Natural killer cell (primary cell): ENCODE data around the gene MT4. TPM values are rescaled to one million over a fixed set of nuclear protein-coding genes. Genes with fewer than 3 reads are reported as not detected.

Source experiments
- ATAC-seq, 3 donors: fragments of 150-1000 bp in 2 of 3; fragments of 200-7000 bp in 1 of 3; cut with Tn5 transposase; 1 replicate in 1 of 3; 2 replicates in 2 of 3; pipeline ENCODE4 v1.10.0; 2021; ENCODE audit warnings: mild to moderate bottlenecking in 2 of 3, moderate library complexity in 2 of 3
- DNase-seq, 2 donors: peaks; one replicate each; pipeline versions ENCODE4 v3.0.0 to v3.0.0-alpha.2; 2013 to 2021; ENCODE audit warnings: mixed read lengths in 1 of 2
- H3K27ac ChIP-seq: one replicate; pipeline ENCODE4 v1.5.1; 2013; ENCODE audit warnings: mild to moderate bottlenecking, low read length
- H3K27me3 ChIP-seq: one replicate; pipeline ENCODE4 v1.6.1; 2013; ENCODE audit warnings: low read length; ENCODE audit not compliant: control insufficient read depth, insufficient read depth
- H3K36me3 ChIP-seq: one replicate; pipeline ENCODE4 v1.6.1; 2013; ENCODE audit warnings: low read length; ENCODE audit not compliant: control insufficient read depth, insufficient read depth
- H3K4me1 ChIP-seq: one replicate; pipeline ENCODE4 v1.6.1; 2013; ENCODE audit warnings: low read length; ENCODE audit not compliant: control insufficient read depth, insufficient read depth
- H3K4me3 ChIP-seq: one replicate; pipeline ENCODE4 v1.5.1; 2013; ENCODE audit warnings: low read length
- H3K9me3 ChIP-seq: one replicate; pipeline ENCODE4 v1.6.1; 2013; ENCODE audit warnings: low read length; ENCODE audit not compliant: control insufficient read depth, insufficient read depth
- H3K27ac Mint-ChIP-seq, 2 donors: one replicate each; pipeline ENCODE4 v1.8.0; 2022; ENCODE audit warnings: mild to moderate bottlenecking in 2 of 2, mixed read lengths in 2 of 2, moderate library complexity in 1 of 2
- H3K27me3 Mint-ChIP-seq, 2 donors: one replicate each; pipeline ENCODE4 v1.8.0; 2022; ENCODE audit warnings: low read depth in 2 of 2, mixed read lengths in 2 of 2
- H3K36me3 Mint-ChIP-seq: one replicate; pipeline ENCODE4 v1.8.0; 2022; ENCODE audit warnings: mixed read lengths
- H3K4me1 Mint-ChIP-seq, 2 donors: one replicate each; pipeline ENCODE4 v1.8.0; 2022; ENCODE audit warnings: mixed read lengths in 2 of 2
- H3K4me3 Mint-ChIP-seq: one replicate; pipeline ENCODE4 v1.8.0; 2022; ENCODE audit warnings: mild to moderate bottlenecking, moderate library complexity, mixed read lengths
- H3K9me3 Mint-ChIP-seq, 2 donors: one replicate each; pipeline ENCODE4 v1.8.0; 2022; ENCODE audit warnings: mixed read lengths in 2 of 2
- WGBS: methylation state at CpG from one replicate; pipeline ENCODE4 v1.1.7; 2013; ENCODE audit warnings: missing lambda C conversion rate; ENCODE audit not compliant: insufficient coverage; 5-methylcytosine and 5-hydroxymethylcytosine counted together
- intact Hi-C: fragments of 100-400 bp; cut with micrococcal nuclease; formaldehyde crosslinking; loops from one replicate; pipeline ENCODE4 v1.14.2; 2022
- total RNA-seq, 4 donors: library from RNA; stranded (reverse); fragments of 120-200 nt in 1 of 4; gene quantifications; one replicate each; pipeline versions ENCODE4 v1.2.3 to v1.2.4, GENCODE V29; 2013 to 2022
- TF ChIP-seq, protein P1 (sequence below): fragments of 200-600 bp; IDR thresholded peaks from one replicate; pipeline ENCODE4 v1.8.0; 2022; ENCODE audit warnings: antibody characterized with exemption

Gene MT4
- total RNA-seq, 3 donors from 2014 or later (not counting 1 experiment from before 2014, with no cell fraction given) = not detected

DNA sequence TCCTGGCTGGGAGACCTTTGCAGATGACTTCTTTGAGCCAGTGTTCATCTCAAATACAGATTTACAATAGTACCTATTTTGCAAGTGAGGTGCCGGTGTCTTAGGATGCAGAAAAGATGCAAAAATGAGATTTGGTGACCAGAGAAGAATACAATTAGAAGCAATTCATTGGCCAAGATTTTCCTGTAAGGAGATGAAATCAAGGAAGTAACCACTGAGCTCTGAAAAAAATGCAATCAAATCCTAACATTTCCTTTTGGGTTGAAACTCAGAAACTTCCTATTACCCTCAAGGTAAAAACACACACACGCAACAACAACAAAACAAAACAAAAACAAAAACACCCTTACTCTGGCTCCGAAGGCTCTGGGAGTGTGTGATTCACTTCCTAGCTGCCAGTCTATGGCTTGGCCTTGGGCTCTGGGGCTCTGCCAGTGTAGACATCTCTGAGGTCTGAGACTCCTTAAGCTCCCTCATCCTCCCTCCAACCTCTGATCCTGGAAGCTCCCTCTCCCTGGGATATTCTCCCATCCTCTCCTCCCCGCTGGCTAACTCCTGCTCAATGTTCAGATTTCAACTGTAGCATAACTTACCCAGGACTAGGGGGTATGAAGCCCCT, 16.8 kb upstream of the MT4 start:
- Histone ChIP-seq H3K9me3 (no peaks in the 10 kb centered on the region), H3K36me3 (no peaks in the 10 kb centered on the region), H3K27ac (no peak overlapping the region), H3K4me1 (peaks cover 8% of the 10 kb centered on the region), H3K4me3 (no peak overlapping the region), H3K27me3 (no peaks in the 10 kb centered on the region)
- Mint-ChIP-seq H3K9me3 (no peaks in the 10 kb centered on the region), H3K27me3 (peaks cover 9% of the 10 kb centered on the region in 2 donors), H3K4me3 (no peak overlapping the region), H3K27ac (no peak overlapping the region), H3K4me1 (peaks cover 6 to 10% of the 10 kb centered on the region in 2 donors), H3K36me3 (no peaks in the 10 kb centered on the region)
- TF ChIP-seq, protein P1, sequence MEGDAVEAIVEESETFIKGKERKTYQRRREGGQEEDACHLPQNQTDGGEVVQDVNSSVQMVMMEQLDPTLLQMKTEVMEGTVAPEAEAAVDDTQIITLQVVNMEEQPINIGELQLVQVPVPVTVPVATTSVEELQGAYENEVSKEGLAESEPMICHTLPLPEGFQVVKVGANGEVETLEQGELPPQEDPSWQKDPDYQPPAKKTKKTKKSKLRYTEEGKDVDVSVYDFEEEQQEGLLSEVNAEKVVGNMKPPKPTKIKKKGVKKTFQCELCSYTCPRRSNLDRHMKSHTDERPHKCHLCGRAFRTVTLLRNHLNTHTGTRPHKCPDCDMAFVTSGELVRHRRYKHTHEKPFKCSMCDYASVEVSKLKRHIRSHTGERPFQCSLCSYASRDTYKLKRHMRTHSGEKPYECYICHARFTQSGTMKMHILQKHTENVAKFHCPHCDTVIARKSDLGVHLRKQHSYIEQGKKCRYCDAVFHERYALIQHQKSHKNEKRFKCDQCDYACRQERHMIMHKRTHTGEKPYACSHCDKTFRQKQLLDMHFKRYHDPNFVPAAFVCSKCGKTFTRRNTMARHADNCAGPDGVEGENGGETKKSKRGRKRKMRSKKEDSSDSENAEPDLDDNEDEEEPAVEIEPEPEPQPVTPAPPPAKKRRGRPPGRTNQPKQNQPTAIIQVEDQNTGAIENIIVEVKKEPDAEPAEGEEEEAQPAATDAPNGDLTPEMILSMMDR = no peak
- ATAC-seq (no peak), DNase-seq (no peak)
- WGBS = 74% methylated on average over 4 of the region's 4 CpGs
- intact Hi-C loops = no loop called here

DNA sequence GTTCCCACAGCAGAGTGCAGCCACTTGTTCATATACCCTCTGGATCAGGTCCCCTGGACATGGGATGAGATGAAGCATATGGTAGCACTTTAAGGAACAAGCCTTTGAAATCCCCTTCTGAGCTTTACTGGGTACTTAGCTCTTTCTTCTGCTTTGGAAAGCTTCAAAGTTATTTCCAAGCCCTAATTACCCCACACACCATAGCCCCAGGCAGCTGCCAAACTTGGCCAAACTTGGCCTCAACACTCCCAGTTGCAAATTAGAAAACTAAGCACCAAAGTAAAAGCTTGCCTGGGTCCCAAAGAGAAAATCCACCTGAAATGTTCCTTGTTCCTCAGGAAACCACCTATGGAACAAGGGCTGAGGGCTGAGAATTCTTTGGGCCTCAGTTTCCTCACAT, 15.7 kb upstream of the MT4 start:
- H3K9me3 Mint-ChIP-seq = no peaks in the 10 kb centered on the region
- no peaks in the 10 kb centered on the region for H3K36me3 ChIP-seq
- no peak overlapping the region for H3K27ac ChIP-seq
- intact Hi-C loops = no loop called here
- peaks cover 6 to 10% of the 10 kb centered on the region in 2 donors for H3K4me1 Mint-ChIP-seq
- TF ChIP-seq, protein P1 = no peak
- ATAC-seq (no peak), DNase-seq (no peak)
- no peaks in the 10 kb centered on the region for H3K27me3 ChIP-seq
- H3K4me3 Mint-ChIP-seq = no peak overlapping the region
- H3K27me3 Mint-ChIP-seq = peaks cover 9 to 13% of the 10 kb centered on the region in 2 donors
- peaks cover 8% of the 10 kb centered on the region for H3K4me1 ChIP-seq
- H3K4me3 ChIP-seq = no peak overlapping the region
- no peaks in the 10 kb centered on the region for H3K9me3 ChIP-seq
- no peaks in the 10 kb centered on the region for H3K36me3 Mint-ChIP-seq
- H3K27ac Mint-ChIP-seq = no peak overlapping the region

GRCh38 chr16:56549744-56550385, 15.0 kb upstream of the MT4 start:
- no peaks in the 10 kb centered on the region for H3K9me3 Mint-ChIP-seq
- H3K4me1 ChIP-seq = peaks cover 8% of the 10 kb centered on the region
- intact Hi-C loops = no loop called here
- H3K4me3 ChIP-seq = no peak overlapping the region
- peaks cover 13 to 15% of the 10 kb centered on the region in 2 donors for H3K27me3 Mint-ChIP-seq
- H3K27ac ChIP-seq = no peak overlapping the region
- H3K4me1 Mint-ChIP-seq = peaks cover 6 to 10% of the 10 kb centered on the region in 2 donors
- no peak overlapping the region for H3K27ac Mint-ChIP-seq
- DNase-seq (no peak), ATAC-seq (no peak)
- TF ChIP-seq, protein P1 = no peak
- no peak overlapping the region for H3K4me3 Mint-ChIP-seq
- no peaks in the 10 kb centered on the region for H3K36me3 Mint-ChIP-seq
- H3K36me3 ChIP-seq = no peaks in the 10 kb centered on the region
- WGBS = 84% methylated on average over 4 of the region's 5 CpGs
- no peaks in the 10 kb centered on the region for H3K9me3 ChIP-seq
- H3K27me3 ChIP-seq = no peaks in the 10 kb centered on the region
